Endothelial cell of umbilical vein (primary cell): ENCODE results near the gene COX10. TPM values are rescaled to one million over a fixed set of nuclear protein-coding genes. Genes with fewer than 3 reads are reported as not detected.

Experiments
- BruUV-seq: library from RNA; stranded (reverse); fragments of 400-500 nt; replicated peaks from 2 replicates; lab custom pipeline; 2021; lab: Mats Ljungman, UMichigan
- CTCF ChIA-PET: fragments of 300-600, 350-600 bp; sonication (Branson Sonifier 250); formaldehyde crosslinking; loops from one replicate; lab custom pipeline; 2021; ENCODE audit warnings: antibody characterized with exemption, inconsistent platforms; lab: Charles Lee
- POLR2A ChIA-PET: fragments of 300-600, 350-600 bp; sonication (Branson Sonifier 250); formaldehyde crosslinking; loops from one replicate; lab custom pipeline; 2021; ENCODE audit warnings: antibody characterized with exemption, inconsistent platforms; lab: Charles Lee
- DNase-seq: peaks from one replicate; pipeline ENCODE4 v3.0.0-alpha.2; 2011; ENCODE audit warnings: low read depth, low spot score
- FAIRE-seq: peaks from 2 replicates; lab custom pipeline; 2011; peaks lifted over from hg19 to GRCh38; lab: Jason Lieb, UNC
- H2AFZ ChIP-seq: 2 replicates; pipeline ENCODE4 v1.6.0; 2012; ENCODE audit warnings: low read depth, low read length, control low read depth, inconsistent platforms
- H3K27ac ChIP-seq: 2 replicates; pipeline ENCODE4 v1.5.1; 2011; ENCODE audit warnings: low read depth, mild to moderate bottlenecking, control low read depth, low read length, moderate library complexity; ENCODE audit not compliant: insufficient read depth
- H3K27me3 ChIP-seq, 2 experiments: 2 replicates each; pipeline versions ENCODE4 v1.6.0 to v1.6.1; 2011; ENCODE audit warnings: low read length in 2 of 2, mixed read lengths in 1 of 2; ENCODE audit not compliant: control insufficient read depth in 2 of 2, insufficient read depth in 2 of 2
- H3K36me3 ChIP-seq, 2 experiments: 2 replicates in 1 of 2; 3 replicates in 1 of 2; pipeline ENCODE4 v1.5.1; 2011; ENCODE audit warnings: low read length in 2 of 2, mild to moderate bottlenecking in 1 of 2, moderate library complexity in 1 of 2; ENCODE audit not compliant: control insufficient read depth in 2 of 2, insufficient read depth in 2 of 2; ENCODE audit errors: extremely low read depth in 1 of 2
- H3K4me1 ChIP-seq: 3 replicates; pipeline ENCODE4 v1.5.1; 2011; ENCODE audit warnings: mild to moderate bottlenecking, low read length; ENCODE audit not compliant: control insufficient read depth, insufficient read depth; ENCODE audit errors: extremely low read depth
- H3K4me2 ChIP-seq: 2 replicates; pipeline ENCODE4 v1.6.1; 2011; ENCODE audit warnings: low read length, control low read depth, mixed read lengths; ENCODE audit not compliant: insufficient read depth
- H3K4me3 ChIP-seq, 3 experiments: fragments of 200-600 bp in 1 of 3; sonication (generic), shearing (Covaris generic) in 1 of 3; replicated peaks in 1 of 3; 2 replicates each; pipeline ENCODE4 v1.5.1; 2011 to 2016; ENCODE audit warnings: control low read depth in 3 of 3, low read length in 3 of 3, mild to moderate bottlenecking in 2 of 3, inconsistent platforms in 1 of 3, low read depth in 1 of 3, moderate library complexity in 1 of 3; ENCODE audit not compliant: insufficient read depth in 1 of 3
- H3K79me2 ChIP-seq: 2 replicates; pipeline ENCODE4 v1.6.0; 2012; ENCODE audit warnings: low read length, inconsistent platforms; ENCODE audit not compliant: control insufficient read depth, insufficient read depth
- H3K9ac ChIP-seq: replicated peaks from 2 replicates; pipeline ENCODE3; 2011; ENCODE audit warnings: low read length, control low read depth; ENCODE audit not compliant: insufficient read depth; ENCODE audit errors: extremely low read depth
- H3K9me1 ChIP-seq: replicated peaks from 3 replicates; pipeline ENCODE4 v1.6.0; 2011; ENCODE audit warnings: mild to moderate bottlenecking, low read length; ENCODE audit not compliant: control insufficient read depth, insufficient read depth; ENCODE audit errors: extremely low read depth
- H3K9me3 ChIP-seq: replicated peaks from 2 replicates; pipeline ENCODE4 v1.5.1; 2012; ENCODE audit warnings: low read length, inconsistent platforms; ENCODE audit not compliant: control insufficient read depth, insufficient read depth
- H4K20me1 ChIP-seq: replicated peaks from 2 replicates; pipeline ENCODE3; 2011; ENCODE audit warnings: mild to moderate bottlenecking, low read length; ENCODE audit not compliant: control insufficient read depth, insufficient read depth; ENCODE audit errors: extremely low read depth
- EZH2 ChIP-seq: IDR thresholded peaks from 2 replicates; pipeline ENCODE4 v1.6.1; 2012; ENCODE audit warnings: borderline replicate concordance, low read depth, mild to moderate bottlenecking, moderate library complexity, low read length, inconsistent platforms; ENCODE audit not compliant: severe bottlenecking
- FOS ChIP-seq: IDR thresholded peaks from 2 replicates; pipeline ENCODE4 v1.6.1; 2011; ENCODE audit warnings: mild to moderate bottlenecking, low read length, moderate library complexity, borderline replicate concordance; ENCODE audit not compliant: insufficient read depth
- GATA2 ChIP-seq: IDR thresholded peaks from 2 replicates; pipeline ENCODE4 v1.7.0; 2011; ENCODE audit warnings: low read depth, mild to moderate bottlenecking, moderate library complexity, mixed read lengths, low read length; ENCODE audit not compliant: insufficient read length, insufficient read depth
- JUN ChIP-seq: IDR thresholded peaks from 2 replicates; pipeline ENCODE4 v1.6.1; 2011; ENCODE audit warnings: borderline replicate concordance, low read depth; ENCODE audit not compliant: insufficient read length, insufficient read depth
- MYC ChIP-seq: IDR thresholded peaks from one replicate; pipeline ENCODE4 v1.6.1; 2011; ENCODE audit warnings: mild to moderate bottlenecking, low read depth, low read length
- POLR2A ChIP-seq: IDR thresholded peaks from 2 replicates; pipeline ENCODE4 v1.6.1; 2012; ENCODE audit warnings: low read depth, mild to moderate bottlenecking, control low read depth, low read length
- POLR2AphosphoS5 ChIP-seq: IDR thresholded peaks from 2 replicates; pipeline ENCODE4 v1.6.1; 2012; ENCODE audit warnings: low read depth, mild to moderate bottlenecking, control low read depth, low read length, moderate library complexity; ENCODE audit not compliant: insufficient read depth
- dilution Hi-C: fragments of 300-500 bp; cut with MboI; formaldehyde crosslinking; loops from one replicate; pipeline ENCODE4 v1.15.0; 2019; ENCODE audit warnings: low sequenced_read_pairs; ENCODE audit not compliant: extremely low pct_ligation_motif_present
- intact Hi-C: fragments of 100-400 bp; cut with micrococcal nuclease; formaldehyde crosslinking; loops from one replicate; pipeline ENCODE4 v1.10.0; 2022
- polyA plus RNA-seq, 4 experiments: library from polyadenylated mRNA; depleted of rRNA in 3 of 4; stranded (reverse) in 3 of 4; unstranded in 1 of 4; fragments of >200 nt; gene quantifications; 2 replicates each; pipeline versions ENCODE4 v1.2.1 to v1.2.3, GENCODE V29; 2011 to 2012; ENCODE audit warnings: missing spikeins in 1 of 4
- total RNA-seq: library from RNA; stranded (reverse); gene quantifications from 2 replicates; pipeline ENCODE4 v1.2.3, GENCODE V29; 2021
- TF ChIP-seq, protein P1 (sequence below): IDR thresholded peaks from 2 replicates; pipeline ENCODE4 v1.6.1; 2011; ENCODE audit not compliant: insufficient read depth, insufficient read length
- TF ChIP-seq, protein P2 (sequence below), 2 donors: IDR thresholded peaks; 1 replicate in 1 of 2; 2 replicates in 1 of 2; pipeline ENCODE4 v1.5.1; 2011; ENCODE audit warnings: low read length in 2 of 2, mild to moderate bottlenecking in 2 of 2, moderate library complexity in 2 of 2, control low read depth in 1 of 2, inconsistent platforms in 1 of 2, low read depth in 1 of 2; ENCODE audit not compliant: insufficient read depth in 1 of 2; ENCODE audit errors: extremely low read depth in 1 of 2

Gene COX10
- total and polyA plus RNA-seq, 2 donors (not counting 3 experiments of a cell fraction or from before 2014, with no cell fraction given): 9.8 to 12.1 TPM

DNA sequence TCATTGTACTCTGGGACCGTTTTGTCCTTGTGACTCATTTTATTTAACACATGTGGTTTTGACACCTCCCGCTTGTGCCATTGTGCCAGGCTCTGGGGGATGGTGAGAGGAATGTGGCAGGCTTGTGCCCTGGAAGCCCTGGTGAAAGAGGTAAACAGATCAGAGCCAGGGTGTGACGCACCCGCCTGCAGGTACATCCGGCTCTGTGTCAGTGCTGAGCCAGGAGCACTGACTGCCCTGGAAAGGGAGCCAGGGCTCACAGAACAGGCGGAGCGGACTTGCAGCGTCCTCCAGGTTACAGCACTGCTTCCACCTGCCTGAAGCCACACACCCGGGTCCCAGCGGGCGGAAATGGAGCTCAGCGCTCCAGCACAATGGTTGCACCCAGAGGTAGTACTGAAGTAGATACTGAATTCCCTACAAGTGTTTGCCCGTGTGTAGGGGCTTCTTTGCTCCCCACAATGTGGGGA, 136.7 kb downstream of the COX10 start:
- H3K4me1 ChIP-seq: peaks cover 4% of the 10 kb centered on the region
- FAIRE-seq (peak; percentile 78), DNase-seq (no peak)
- H4K20me1 ChIP-seq: no peaks in the 10 kb centered on the region
- no peak overlapping the region for H3K27ac ChIP-seq
- H3K4me2 ChIP-seq: no peak overlapping the region
- no peak overlapping the region for H3K9ac ChIP-seq
- no peaks in the 10 kb centered on the region for H3K36me3 ChIP-seq
- intact Hi-C loops: no loop called here
- ChIA-PET POLR2A (no interaction called here), CTCF (no interaction called here)
- H3K9me3 ChIP-seq: no peaks in the 10 kb centered on the region
- H2AFZ ChIP-seq: no peak overlapping the region
- H3K79me2 ChIP-seq: no peaks in the 10 kb centered on the region
- H3K27me3 ChIP-seq: no peaks in the 10 kb centered on the region
- BruUV-seq: no TSS peak
- no peaks in the 10 kb centered on the region for H3K9me1 ChIP-seq
- TF ChIP-seq FOS (no peak), POLR2A (no peak), MYC (no peak), POLR2AphosphoS5 (no peak), JUN (no peak), GATA2 (no peak), EZH2 (no peak)
- TF ChIP-seq, protein P1, sequence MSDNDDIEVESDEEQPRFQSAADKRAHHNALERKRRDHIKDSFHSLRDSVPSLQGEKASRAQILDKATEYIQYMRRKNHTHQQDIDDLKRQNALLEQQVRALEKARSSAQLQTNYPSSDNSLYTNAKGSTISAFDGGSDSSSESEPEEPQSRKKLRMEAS: no peak
- TF ChIP-seq, protein P2, sequence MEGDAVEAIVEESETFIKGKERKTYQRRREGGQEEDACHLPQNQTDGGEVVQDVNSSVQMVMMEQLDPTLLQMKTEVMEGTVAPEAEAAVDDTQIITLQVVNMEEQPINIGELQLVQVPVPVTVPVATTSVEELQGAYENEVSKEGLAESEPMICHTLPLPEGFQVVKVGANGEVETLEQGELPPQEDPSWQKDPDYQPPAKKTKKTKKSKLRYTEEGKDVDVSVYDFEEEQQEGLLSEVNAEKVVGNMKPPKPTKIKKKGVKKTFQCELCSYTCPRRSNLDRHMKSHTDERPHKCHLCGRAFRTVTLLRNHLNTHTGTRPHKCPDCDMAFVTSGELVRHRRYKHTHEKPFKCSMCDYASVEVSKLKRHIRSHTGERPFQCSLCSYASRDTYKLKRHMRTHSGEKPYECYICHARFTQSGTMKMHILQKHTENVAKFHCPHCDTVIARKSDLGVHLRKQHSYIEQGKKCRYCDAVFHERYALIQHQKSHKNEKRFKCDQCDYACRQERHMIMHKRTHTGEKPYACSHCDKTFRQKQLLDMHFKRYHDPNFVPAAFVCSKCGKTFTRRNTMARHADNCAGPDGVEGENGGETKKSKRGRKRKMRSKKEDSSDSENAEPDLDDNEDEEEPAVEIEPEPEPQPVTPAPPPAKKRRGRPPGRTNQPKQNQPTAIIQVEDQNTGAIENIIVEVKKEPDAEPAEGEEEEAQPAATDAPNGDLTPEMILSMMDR (IDR thresholded peaks at IDR 0.05; ENCODE audit: extremely low read depth in 1 of 2, insufficient read depth in 1 of 2, low read depth in 1 of 2, low read length in 2 of 2): no peak
- dilution Hi-C loops: no loop called here
- H3K4me3 ChIP-seq: no peak overlapping the region
